GM12878 (cell line): ENCODE results near the gene MAN1B1. TPM values are rescaled to one million over a fixed set of nuclear protein-coding genes. Genes with fewer than 3 reads are reported as not detected.
A peak's percentile ranks its signal among the peaks of the same experiment; 100 is the strongest.

Experiments used
- BCL11A ChIP-seq: IDR thresholded peaks from 2 replicates; pipeline ENCODE4 v1.6.1; 2011; ENCODE audit warnings: low read depth, low read length
- CEBPB ChIP-seq, 2 experiments: fragments of 150-350 bp in 1 of 2; IDR thresholded peaks; 2 replicates each; pipeline ENCODE4 v1.6.1; 2012 to 2014; ENCODE audit warnings: low read depth in 2 of 2, low read length in 2 of 2, borderline replicate concordance in 1 of 2, inconsistent platforms in 1 of 2
- DPF2 ChIP-seq: fragments of 450-650 bp; IDR thresholded peaks from 2 replicates; pipeline ENCODE4 v1.6.1; 2017; ENCODE audit warnings: mild to moderate bottlenecking
- FOS ChIP-seq: IDR thresholded peaks from 3 replicates; pipeline ENCODE4 v1.6.1; 2011; ENCODE audit warnings: borderline replicate concordance; ENCODE audit not compliant: insufficient read length; ENCODE audit errors: extremely low read depth
- IRF4 ChIP-seq: IDR thresholded peaks from 2 replicates; pipeline ENCODE4 v1.6.1; 2011; ENCODE audit warnings: low read depth, low read length
- KDM1A ChIP-seq: fragments of 200-600 bp; sonication (generic); IDR thresholded peaks from 2 replicates; pipeline ENCODE4 v1.6.1; 2016; ENCODE audit warnings: borderline replicate concordance
- MEF2B ChIP-seq: fragments of 450-650 bp; IDR thresholded peaks from 2 replicates; pipeline ENCODE4 v1.6.1; 2018; ENCODE audit warnings: mild to moderate bottlenecking, moderate library complexity; ENCODE audit not compliant: partially characterized antibody, poor library complexity, severe bottlenecking
- MTA3 ChIP-seq: IDR thresholded peaks from 2 replicates; pipeline ENCODE4 v1.6.1; 2012; ENCODE audit warnings: low read length, inconsistent platforms, borderline replicate concordance
- NFIC ChIP-seq: IDR thresholded peaks from 2 replicates; pipeline ENCODE4 v1.6.1; 2012; ENCODE audit warnings: low read depth, mild to moderate bottlenecking, inconsistent platforms, low read length, moderate library complexity
- TBL1XR1 ChIP-seq: IDR thresholded peaks from 2 replicates; pipeline ENCODE4 v1.6.1; 2012; ENCODE audit warnings: low read depth, low read length, improper control_type of control experiment
- TCF3 ChIP-seq: IDR thresholded peaks from 2 replicates; pipeline ENCODE4 v1.6.1; 2012; ENCODE audit warnings: low read depth, mild to moderate bottlenecking, low read length, borderline replicate concordance; ENCODE audit not compliant: insufficient read depth
- YBX1 ChIP-seq: fragments of 450-650 bp; IDR thresholded peaks from 2 replicates; pipeline ENCODE4 v1.6.1; 2016; ENCODE audit warnings: antibody characterized with exemption
- ZBED1 ChIP-seq: IDR thresholded peaks from 2 replicates; pipeline ENCODE4 v1.6.1; 2016; ENCODE audit warnings: borderline replicate concordance
- polyA plus RNA-seq, 11 experiments: library from polyadenylated mRNA; depleted of rRNA in 4 of 11; unstranded in 6 of 11; stranded (reverse) in 5 of 11; fragments of >200 nt; fragmentation: Nextera tagmentation in 4 of 11; fragmentation: Illumina TruSeq in 1 of 11; extraction: Ambion mirVana in 4 of 11; extraction: Trizol in 1 of 11; gene quantifications; 1 replicate in 1 of 11; 2 replicates in 10 of 11; pipeline versions ENCODE4 v1.2.1 to v1.2.3, GENCODE V29; 2011 to 2016; ENCODE audit warnings: inconsistent platforms in 2 of 11, missing spikeins in 2 of 11, low read depth in 1 of 11
- total RNA-seq, 4 experiments: library from RNA; depleted of rRNA in 3 of 4; stranded (reverse); fragments of >200 nt in 3 of 4; fragmentation: Illumina TruSeq in 1 of 4; extraction: Trizol in 1 of 4; gene quantifications; 2 replicates each; pipeline versions ENCODE4 v1.2.1 to v1.2.3, GENCODE V29; 2013 to 2021
- TF ChIP-seq, protein P1 (sequence below): fragments of 450-650 bp; formaldehyde crosslinking; IDR thresholded peaks from 2 replicates; pipeline ENCODE4 v1.4.0; 2022; ENCODE audit warnings: mild to moderate bottlenecking, moderate library complexity
- TF ChIP-seq, protein P2 (sequence below): fragments of 450-650 bp; conservative IDR thresholded peaks from 2 replicates; pipeline ENCODE4 v1.6.1; 2017; ENCODE audit warnings: mild to moderate bottlenecking, moderate library complexity
- TF ChIP-seq, protein P3 (sequence below): fragments of 450-650 bp; IDR thresholded peaks from 2 replicates; pipeline ENCODE4 v1.6.1; 2017; ENCODE audit warnings: low read depth, mild to moderate bottlenecking, moderate library complexity
- TF ChIP-seq, protein P4 (sequence below), 3 experiments: IDR thresholded peaks in 2 of 3; conservative IDR thresholded peaks in 1 of 3; 2 replicates each; pipeline ENCODE4 v1.5.1; 2011; ENCODE audit warnings: low read depth in 3 of 3, low read length in 3 of 3, mild to moderate bottlenecking in 3 of 3, control low read depth in 2 of 3, moderate library complexity in 2 of 3, inconsistent platforms in 1 of 3, mixed read lengths in 1 of 3; ENCODE audit not compliant: control insufficient read depth in 2 of 3, insufficient read depth in 1 of 3; ENCODE audit errors: extremely low read depth in 1 of 3
- TF ChIP-seq, protein P5 (sequence below): fragments of 150-350 bp; IDR thresholded peaks from 2 replicates; pipeline ENCODE4 v1.6.1; 2014; ENCODE audit warnings: mild to moderate bottlenecking, low read depth, low read length

MAN1B1 gene
- total and polyA plus RNA-seq, 10 of the 15 experiments (the other 5 are each of a cell fraction or from before 2014, with no cell fraction given) = 0.71 to 34.1 (median 22.7) TPM

DNA sequence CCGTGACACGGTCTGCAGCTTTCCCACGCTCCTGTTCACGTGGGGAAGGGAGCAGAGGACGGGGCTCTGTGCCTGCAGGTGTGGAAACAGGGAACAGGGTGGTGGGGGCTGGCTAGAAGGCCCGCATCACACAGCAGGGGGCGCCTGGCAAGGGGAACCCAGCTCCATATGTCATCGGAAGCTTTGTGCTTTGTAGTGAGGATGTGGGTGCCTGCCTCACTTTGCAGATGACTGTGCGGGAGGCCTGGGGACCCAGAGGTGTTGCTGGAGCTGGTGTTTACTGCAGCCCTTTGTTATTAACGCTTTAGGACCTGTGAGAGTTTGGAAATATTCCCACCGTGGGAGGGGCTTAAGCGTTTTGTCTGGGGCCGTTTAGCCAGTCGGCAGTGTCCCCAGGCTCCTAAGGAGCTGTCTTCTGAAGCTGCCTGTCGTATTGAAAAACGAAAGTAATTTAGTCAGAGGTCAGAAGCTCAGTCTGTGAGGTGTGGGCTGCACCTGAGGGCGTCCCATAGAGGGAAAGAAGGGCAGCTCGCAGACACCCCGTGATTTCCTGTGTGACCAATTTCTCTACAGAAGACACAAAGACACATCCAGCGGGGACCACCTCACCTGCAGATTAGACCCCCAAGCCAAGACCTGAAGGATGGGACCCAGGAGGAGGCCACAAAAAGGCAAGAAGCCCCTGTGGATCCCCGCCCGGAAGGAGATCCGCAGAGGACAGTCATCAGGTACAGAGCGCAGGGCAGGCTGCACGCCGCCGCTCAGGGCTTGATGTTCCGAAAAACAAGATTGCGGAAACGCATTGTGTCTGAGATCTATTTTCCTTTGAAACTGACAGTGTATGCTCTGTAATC is 9.1 kb downstream of the MAN1B1 start (continued):
- TF ChIP-seq TBL1XR1 = 0 out of 2 replicates have a peak, but pooled peaks have one; percentile 64
- TF ChIP-seq, protein P1, sequence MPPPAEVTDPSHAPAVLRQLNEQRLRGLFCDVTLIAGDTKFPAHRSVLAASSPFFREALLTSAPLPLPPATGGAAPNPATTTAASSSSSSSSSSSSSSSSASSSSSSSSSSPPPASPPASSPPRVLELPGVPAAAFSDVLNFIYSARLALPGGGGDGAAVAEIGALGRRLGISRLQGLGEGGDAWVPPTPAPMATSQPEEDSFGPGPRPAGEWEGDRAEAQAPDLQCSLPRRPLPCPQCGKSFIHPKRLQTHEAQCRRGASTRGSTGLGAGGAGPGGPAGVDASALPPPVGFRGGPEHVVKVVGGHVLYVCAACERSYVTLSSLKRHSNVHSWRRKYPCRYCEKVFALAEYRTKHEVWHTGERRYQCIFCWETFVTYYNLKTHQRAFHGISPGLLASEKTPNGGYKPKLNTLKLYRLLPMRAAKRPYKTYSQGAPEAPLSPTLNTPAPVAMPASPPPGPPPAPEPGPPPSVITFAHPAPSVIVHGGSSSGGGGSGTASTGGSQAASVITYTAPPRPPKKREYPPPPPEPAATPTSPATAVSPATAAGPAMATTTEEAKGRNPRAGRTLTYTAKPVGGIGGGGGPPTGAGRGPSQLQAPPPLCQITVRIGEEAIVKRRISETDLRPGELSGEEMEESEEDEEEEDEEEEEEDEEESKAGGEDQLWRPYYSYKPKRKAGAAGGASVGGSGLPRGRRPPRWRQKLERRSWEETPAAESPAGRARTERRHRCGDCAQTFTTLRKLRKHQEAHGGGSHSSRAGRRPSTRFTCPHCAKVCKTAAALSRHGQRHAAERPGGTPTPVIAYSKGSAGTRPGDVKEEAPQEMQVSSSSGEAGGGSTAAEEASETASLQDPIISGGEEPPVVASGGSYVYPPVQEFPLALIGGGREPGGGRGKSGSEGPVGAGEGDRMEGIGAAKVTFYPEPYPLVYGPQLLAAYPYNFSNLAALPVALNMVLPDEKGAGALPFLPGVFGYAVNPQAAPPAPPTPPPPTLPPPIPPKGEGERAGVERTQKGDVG (CRISPR knock-in tag) = no peak
- TF ChIP-seq CEBPB (IDR thresholded peaks at IDR 0.05; ENCODE audit: borderline replicate concordance in 1 of 2, low read depth in 2 of 2, low read length in 2 of 2) = no peak
- TF ChIP-seq MTA3 = 0 out of 2 replicates have a peak, but pooled peaks have one; percentile 54
- TF ChIP-seq, protein P2, sequence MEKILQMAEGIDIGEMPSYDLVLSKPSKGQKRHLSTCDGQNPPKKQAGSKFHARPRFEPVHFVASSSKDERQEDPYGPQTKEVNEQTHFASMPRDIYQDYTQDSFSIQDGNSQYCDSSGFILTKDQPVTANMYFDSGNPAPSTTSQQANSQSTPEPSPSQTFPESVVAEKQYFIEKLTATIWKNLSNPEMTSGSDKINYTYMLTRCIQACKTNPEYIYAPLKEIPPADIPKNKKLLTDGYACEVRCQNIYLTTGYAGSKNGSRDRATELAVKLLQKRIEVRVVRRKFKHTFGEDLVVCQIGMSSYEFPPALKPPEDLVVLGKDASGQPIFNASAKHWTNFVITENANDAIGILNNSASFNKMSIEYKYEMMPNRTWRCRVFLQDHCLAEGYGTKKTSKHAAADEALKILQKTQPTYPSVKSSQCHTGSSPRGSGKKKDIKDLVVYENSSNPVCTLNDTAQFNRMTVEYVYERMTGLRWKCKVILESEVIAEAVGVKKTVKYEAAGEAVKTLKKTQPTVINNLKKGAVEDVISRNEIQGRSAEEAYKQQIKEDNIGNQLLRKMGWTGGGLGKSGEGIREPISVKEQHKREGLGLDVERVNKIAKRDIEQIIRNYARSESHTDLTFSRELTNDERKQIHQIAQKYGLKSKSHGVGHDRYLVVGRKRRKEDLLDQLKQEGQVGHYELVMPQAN = 0 out of 2 replicates have a peak, but pooled peaks have one; percentile 24
- no peak for TF ChIP-seq FOS
- TF ChIP-seq KDM1A = no peak
- TF ChIP-seq, protein P3, sequence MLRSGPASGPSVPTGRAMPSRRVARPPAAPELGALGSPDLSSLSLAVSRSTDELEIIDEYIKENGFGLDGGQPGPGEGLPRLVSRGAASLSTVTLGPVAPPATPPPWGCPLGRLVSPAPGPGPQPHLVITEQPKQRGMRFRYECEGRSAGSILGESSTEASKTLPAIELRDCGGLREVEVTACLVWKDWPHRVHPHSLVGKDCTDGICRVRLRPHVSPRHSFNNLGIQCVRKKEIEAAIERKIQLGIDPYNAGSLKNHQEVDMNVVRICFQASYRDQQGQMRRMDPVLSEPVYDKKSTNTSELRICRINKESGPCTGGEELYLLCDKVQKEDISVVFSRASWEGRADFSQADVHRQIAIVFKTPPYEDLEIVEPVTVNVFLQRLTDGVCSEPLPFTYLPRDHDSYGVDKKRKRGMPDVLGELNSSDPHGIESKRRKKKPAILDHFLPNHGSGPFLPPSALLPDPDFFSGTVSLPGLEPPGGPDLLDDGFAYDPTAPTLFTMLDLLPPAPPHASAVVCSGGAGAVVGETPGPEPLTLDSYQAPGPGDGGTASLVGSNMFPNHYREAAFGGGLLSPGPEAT = peak; percentile 80
- TF ChIP-seq NFIC = peak; percentile 67; the same call in 1 of the 2 replicates
- TF ChIP-seq DPF2 = peak; percentile 83
- TF ChIP-seq, protein P4, sequence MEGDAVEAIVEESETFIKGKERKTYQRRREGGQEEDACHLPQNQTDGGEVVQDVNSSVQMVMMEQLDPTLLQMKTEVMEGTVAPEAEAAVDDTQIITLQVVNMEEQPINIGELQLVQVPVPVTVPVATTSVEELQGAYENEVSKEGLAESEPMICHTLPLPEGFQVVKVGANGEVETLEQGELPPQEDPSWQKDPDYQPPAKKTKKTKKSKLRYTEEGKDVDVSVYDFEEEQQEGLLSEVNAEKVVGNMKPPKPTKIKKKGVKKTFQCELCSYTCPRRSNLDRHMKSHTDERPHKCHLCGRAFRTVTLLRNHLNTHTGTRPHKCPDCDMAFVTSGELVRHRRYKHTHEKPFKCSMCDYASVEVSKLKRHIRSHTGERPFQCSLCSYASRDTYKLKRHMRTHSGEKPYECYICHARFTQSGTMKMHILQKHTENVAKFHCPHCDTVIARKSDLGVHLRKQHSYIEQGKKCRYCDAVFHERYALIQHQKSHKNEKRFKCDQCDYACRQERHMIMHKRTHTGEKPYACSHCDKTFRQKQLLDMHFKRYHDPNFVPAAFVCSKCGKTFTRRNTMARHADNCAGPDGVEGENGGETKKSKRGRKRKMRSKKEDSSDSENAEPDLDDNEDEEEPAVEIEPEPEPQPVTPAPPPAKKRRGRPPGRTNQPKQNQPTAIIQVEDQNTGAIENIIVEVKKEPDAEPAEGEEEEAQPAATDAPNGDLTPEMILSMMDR (IDR thresholded peaks at IDR 0.05 in 2 of 3, conservative IDR thresholded peaks at IDR 0.05 in 1 of 3; ENCODE audit: control insufficient read depth in 2 of 3, extremely low read depth in 1 of 3, insufficient read depth in 1 of 3, low read depth in 3 of 3, low read length in 3 of 3) = peak; percentile 63 to 84 (median 67)
- TF ChIP-seq IRF4 = peak; percentile 75
- peak; percentile 60 for TF ChIP-seq MEF2B
- TF ChIP-seq, protein P5, sequence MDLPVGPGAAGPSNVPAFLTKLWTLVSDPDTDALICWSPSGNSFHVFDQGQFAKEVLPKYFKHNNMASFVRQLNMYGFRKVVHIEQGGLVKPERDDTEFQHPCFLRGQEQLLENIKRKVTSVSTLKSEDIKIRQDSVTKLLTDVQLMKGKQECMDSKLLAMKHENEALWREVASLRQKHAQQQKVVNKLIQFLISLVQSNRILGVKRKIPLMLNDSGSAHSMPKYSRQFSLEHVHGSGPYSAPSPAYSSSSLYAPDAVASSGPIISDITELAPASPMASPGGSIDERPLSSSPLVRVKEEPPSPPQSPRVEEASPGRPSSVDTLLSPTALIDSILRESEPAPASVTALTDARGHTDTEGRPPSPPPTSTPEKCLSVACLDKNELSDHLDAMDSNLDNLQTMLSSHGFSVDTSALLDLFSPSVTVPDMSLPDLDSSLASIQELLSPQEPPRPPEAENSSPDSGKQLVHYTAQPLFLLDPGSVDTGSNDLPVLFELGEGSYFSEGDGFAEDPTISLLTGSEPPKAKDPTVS = no peak
- TF ChIP-seq BCL11A = peak; percentile 69
- no peak for TF ChIP-seq YBX1
- 0 out of 2 replicates have a peak, but pooled peaks have one; percentile 73 for TF ChIP-seq TCF3
- TF ChIP-seq ZBED1 = peak; percentile 45; the same call in 1 of the 2 replicates
